H1 (cell line): ENCODE results near the gene HIPK2. TPM values are rescaled to one million over a fixed set of nuclear protein-coding genes. Genes with fewer than 3 reads are reported as not detected.

Experiments used
- CTCF ChIA-PET: fragments of 300-600 bp; sonication (Branson Sonifier 250); formaldehyde crosslinking; loops from one replicate; lab custom pipeline; 2021; ENCODE audit not compliant: partially characterized antibody; lab: Charles Lee
- POLR2A ChIA-PET: fragments of 300-600 bp; sonication (Branson Sonifier 250); formaldehyde crosslinking; loops from one replicate; lab custom pipeline; 2021; ENCODE audit warnings: inconsistent platforms; ENCODE audit not compliant: partially characterized antibody; lab: Charles Lee
- DNase-seq, 2 experiments: peaks; one replicate each; pipeline versions ENCODE4 v3.0.0 to v3.0.0-alpha.2; 2010 to 2022; ENCODE audit warnings: low spot score in 2 of 2, low read depth in 1 of 2, mixed read lengths in 1 of 2
- FAIRE-seq: peaks from 2 replicates; lab custom pipeline; 2011; peaks lifted over from hg19 to GRCh38; lab: Jason Lieb, UNC
- H2AFZ ChIP-seq: 2 replicates; pipeline ENCODE4 v1.8.1; 2012; ENCODE audit warnings: low read length, inconsistent platforms
- H2AK5ac ChIP-seq: 2 replicates; pipeline ENCODE4 v1.6.1; 2013; ENCODE audit warnings: low read depth, low read length
- H2BK120ac ChIP-seq: replicated peaks from 2 replicates; pipeline ENCODE3; 2013; ENCODE audit warnings: low read depth, low read length, inconsistent platforms
- H2BK12ac ChIP-seq: 2 replicates; pipeline ENCODE4 v1.6.1; 2013; ENCODE audit warnings: low read depth, low read length
- H2BK15ac ChIP-seq: 2 replicates; pipeline ENCODE4 v1.6.1; 2013; ENCODE audit warnings: low read length
- H2BK20ac ChIP-seq: 2 replicates; pipeline ENCODE4 v1.6.1; 2013; ENCODE audit warnings: low read length
- H2BK5ac ChIP-seq: 2 replicates; pipeline ENCODE4 v1.6.1; 2013; ENCODE audit warnings: low read depth, low read length
- H3K14ac ChIP-seq: 2 replicates; pipeline ENCODE4 v1.6.1; 2013; ENCODE audit warnings: inconsistent platforms; ENCODE audit not compliant: insufficient read length
- H3K18ac ChIP-seq: 2 replicates; pipeline ENCODE4 v1.6.1; 2013; ENCODE audit warnings: low read length; ENCODE audit errors: extremely low read depth
- H3K23ac ChIP-seq: 2 replicates; pipeline ENCODE4 v1.6.1; 2013; ENCODE audit warnings: inconsistent platforms; ENCODE audit not compliant: insufficient read length
- H3K23me2 ChIP-seq: 2 replicates; pipeline ENCODE4 v1.6.1; 2013; ENCODE audit warnings: low read depth, low read length
- H3K27ac ChIP-seq: 2 replicates; pipeline ENCODE4 v1.6.1; 2011; ENCODE audit warnings: low read depth, low read length, inconsistent platforms
- H3K27me3 ChIP-seq, 4 experiments: replicated peaks in 1 of 4; 1 replicate in 1 of 4; 2 replicates in 3 of 4; pipeline versions ENCODE4 v1.6.1 to v1.8.1; 2011 to 2013; ENCODE audit warnings: low read length in 3 of 4, mild to moderate bottlenecking in 3 of 4, inconsistent platforms in 2 of 4, mixed read lengths in 2 of 4, moderate library complexity in 1 of 4; ENCODE audit not compliant: control insufficient read depth in 3 of 4, insufficient read depth in 3 of 4; ENCODE audit errors: extremely low read depth in 1 of 4
- H3K36me3 ChIP-seq, 4 experiments: 2 replicates each; pipeline versions ENCODE4 v1.6.1 to v1.8.1; 2011 to 2013; ENCODE audit warnings: mild to moderate bottlenecking in 4 of 4, low read length in 3 of 4, moderate library complexity in 2 of 4, control low read depth in 1 of 4, inconsistent platforms in 1 of 4; ENCODE audit not compliant: insufficient read depth in 4 of 4, control insufficient read depth in 2 of 4
- H3K4ac ChIP-seq: replicated peaks from 2 replicates; pipeline ENCODE3; 2013; ENCODE audit warnings: low read length, low read depth, mixed read lengths, inconsistent platforms; ENCODE audit not compliant: insufficient read length
- H3K4me1 ChIP-seq, 4 experiments: replicated peaks in 1 of 4; 1 replicate in 1 of 4; 2 replicates in 3 of 4; pipeline versions ENCODE4 v1.6.1 to v1.8.1; 2011 to 2013; ENCODE audit warnings: low read length in 3 of 4, inconsistent platforms in 2 of 4, mixed read lengths in 1 of 4; ENCODE audit not compliant: insufficient read depth in 4 of 4, control insufficient read depth in 3 of 4
- H3K4me2 ChIP-seq, 2 experiments: 2 replicates each; pipeline versions ENCODE4 v1.6.1 to v1.8.1; 2011 to 2013; ENCODE audit warnings: low read depth in 2 of 2, low read length in 2 of 2, control low read depth in 1 of 2, inconsistent platforms in 1 of 2, mild to moderate bottlenecking in 1 of 2; ENCODE audit not compliant: insufficient read depth in 1 of 2
- H3K4me3 ChIP-seq, 4 experiments: fragments of 200-600, 300-600 bp in 1 of 4; sonication (generic), shearing (Covaris generic), sonication (Bioruptor Twin) in 1 of 4; 2 replicates each; pipeline versions ENCODE4 v1.5.1 to v1.8.1; 2011 to 2016; ENCODE audit warnings: low read length in 4 of 4, low read depth in 3 of 4, control low read depth in 2 of 4, inconsistent platforms in 2 of 4, mild to moderate bottlenecking in 2 of 4, mixed read lengths in 1 of 4, moderate library complexity in 1 of 4; ENCODE audit not compliant: insufficient read depth in 2 of 4; ENCODE audit errors: extremely low read depth in 1 of 4
- H3K56ac ChIP-seq: replicated peaks from 2 replicates; pipeline ENCODE3; 2013; ENCODE audit warnings: low read depth, mild to moderate bottlenecking, mixed read lengths, low read length, inconsistent platforms; ENCODE audit not compliant: insufficient read length
- H3K79me1 ChIP-seq: 2 replicates; pipeline ENCODE4 v1.6.1; 2013; ENCODE audit warnings: low read depth, low read length, control low read depth
- H3K79me2 ChIP-seq, 2 experiments: 2 replicates each; pipeline versions ENCODE4 v1.6.1 to v1.8.1; 2012 to 2013; ENCODE audit warnings: low read length in 2 of 2, mild to moderate bottlenecking in 2 of 2, inconsistent platforms in 1 of 2; ENCODE audit not compliant: insufficient read depth in 2 of 2, control insufficient read depth in 1 of 2
- H3K9ac ChIP-seq, 4 experiments: replicated peaks in 1 of 4; 1 replicate in 1 of 4; 2 replicates in 3 of 4; pipeline versions ENCODE4 v1.6.1 to v1.8.1; 2011 to 2013; ENCODE audit warnings: low read depth in 3 of 4, low read length in 3 of 4, control low read depth in 2 of 4, mild to moderate bottlenecking in 2 of 4, moderate library complexity in 2 of 4, inconsistent platforms in 1 of 4; ENCODE audit errors: extremely low read depth in 1 of 4
- H3K9me3 ChIP-seq, 2 experiments: 2 replicates each; pipeline versions ENCODE4 v1.6.1 to v1.8.1; 2012 to 2013; ENCODE audit warnings: mild to moderate bottlenecking in 2 of 2, moderate library complexity in 2 of 2, control low read depth in 1 of 2, inconsistent platforms in 1 of 2, low read depth in 1 of 2, low read length in 1 of 2, mixed read lengths in 1 of 2; ENCODE audit not compliant: insufficient read depth in 2 of 2
- H4K20me1 ChIP-seq, 2 experiments: replicated peaks in 1 of 2; 2 replicates each; pipeline versions ENCODE3 to v1.8.1; 2011 to 2013; ENCODE audit warnings: inconsistent platforms in 2 of 2, low read length in 2 of 2, mild to moderate bottlenecking in 1 of 2; ENCODE audit not compliant: insufficient read depth in 2 of 2, control insufficient read depth in 1 of 2
- H4K5ac ChIP-seq: 2 replicates; pipeline ENCODE4 v1.6.1; 2013; ENCODE audit warnings: low read length, low read depth, mixed read lengths, inconsistent platforms; ENCODE audit not compliant: insufficient read length
- H4K8ac ChIP-seq: 2 replicates; pipeline ENCODE4 v1.8.0; 2013; ENCODE audit warnings: mild to moderate bottlenecking, moderate library complexity, low read length, inconsistent platforms; ENCODE audit not compliant: insufficient read depth; ENCODE audit errors: extremely low read depth
- H4K91ac ChIP-seq: replicated peaks from 2 replicates; pipeline ENCODE3; 2013; ENCODE audit warnings: low read length, mixed read lengths, inconsistent platforms; ENCODE audit not compliant: insufficient read length
- CREB1 ChIP-seq: IDR thresholded peaks from 2 replicates; pipeline ENCODE4 v1.6.1; 2012; ENCODE audit warnings: inconsistent platforms
- GABPA ChIP-seq: IDR thresholded peaks from 2 replicates; pipeline ENCODE4 v1.6.1; 2011; ENCODE audit warnings: mild to moderate bottlenecking, low read length, moderate library complexity, borderline replicate concordance; ENCODE audit not compliant: insufficient read depth
- KDM5A ChIP-seq: fragments of 200-600 bp; IDR thresholded peaks from 2 replicates; pipeline ENCODE4 v1.7.1; 2012; ENCODE audit warnings: mild to moderate bottlenecking, low read length, inconsistent platforms, mixed read lengths
- POLR2AphosphoS5 ChIP-seq: IDR thresholded peaks from 2 replicates; pipeline ENCODE4 v1.6.1; 2011; ENCODE audit warnings: low read depth, low read length
- RAD21 ChIP-seq, 2 experiments: IDR thresholded peaks in 1 of 2; conservative IDR thresholded peaks in 1 of 2; 2 replicates each; pipeline ENCODE4 v1.6.1; 2011; ENCODE audit warnings: low read depth in 2 of 2, low read length in 2 of 2, improper control_type of control experiment in 1 of 2, inconsistent platforms in 1 of 2, mild to moderate bottlenecking in 1 of 2, moderate library complexity in 1 of 2
- TCF12 ChIP-seq: IDR thresholded peaks from 2 replicates; pipeline ENCODE4 v1.6.1; 2011; ENCODE audit warnings: low read depth, mild to moderate bottlenecking, low read length
- WGBS, 2 experiments: shearing (Covaris generic) in 1 of 2; methylation state at CpG; one replicate each; pipeline versions ENCODE4 v1.1.6 to v1.1.7; 2013 to 2015; ENCODE audit warnings: low lambda C conversion rate in 2 of 2, mixed read lengths in 2 of 2, inconsistent platforms in 1 of 2, low coverage in 1 of 2, missing lambda C conversion rate in 1 of 2; ENCODE audit not compliant: insufficient replicate concordance in 2 of 2, insufficient coverage in 1 of 2, insufficient read length in 1 of 2; ENCODE audit errors: extremely low coverage in 1 of 2, missing lambda C conversion rate in 1 of 2; 5-methylcytosine and 5-hydroxymethylcytosine counted together
- polyA plus RNA-seq, 7 experiments: library from polyadenylated mRNA; depleted of rRNA in 3 of 7; stranded (reverse) in 5 of 7; unstranded in 2 of 7; fragments of >200 nt in 5 of 7; fragments of 200-250 nt in 2 of 7; gene quantifications; 1 replicate in 5 of 7; 2 replicates in 1 of 7; 4 replicates in 1 of 7; pipeline versions ENCODE4 v1.2.1 to v1.2.3, GENCODE V29; 2011 to 2013; ENCODE audit warnings: missing spikeins in 2 of 7, mixed read lengths in 2 of 7
- total RNA-seq: library from RNA; stranded (reverse); fragmentation: NEBNext Ultra II Directional; extraction: Animal tissue kit (Norgen Biotek cat#: 25700); gene quantifications from 2 replicates; pipeline ENCODE4 v1.2.1, GENCODE V29; 2021
- TF ChIP-seq, protein P1 (sequence below), 3 experiments: IDR thresholded peaks; 1 replicate in 2 of 3; 2 replicates in 1 of 3; pipeline versions ENCODE4 v1.5.1 to v1.6.1; 2011; ENCODE audit warnings: low read length in 3 of 3, mild to moderate bottlenecking in 3 of 3, inconsistent platforms in 2 of 3, low read depth in 1 of 3, moderate library complexity in 1 of 3; ENCODE audit not compliant: insufficient read depth in 1 of 3; ENCODE audit errors: control extremely low read depth in 1 of 3
- TF ChIP-seq, protein P2 (sequence below): IDR thresholded peaks from 2 replicates; pipeline ENCODE4 v1.6.1; 2012; ENCODE audit warnings: low read length, inconsistent platforms

Gene HIPK2
- total and polyA plus RNA-seq, 2 of the 8 experiments (the other 6 are each of a cell fraction or from before 2014, with no cell fraction given): 8.3 to 24.3 TPM

DNA sequence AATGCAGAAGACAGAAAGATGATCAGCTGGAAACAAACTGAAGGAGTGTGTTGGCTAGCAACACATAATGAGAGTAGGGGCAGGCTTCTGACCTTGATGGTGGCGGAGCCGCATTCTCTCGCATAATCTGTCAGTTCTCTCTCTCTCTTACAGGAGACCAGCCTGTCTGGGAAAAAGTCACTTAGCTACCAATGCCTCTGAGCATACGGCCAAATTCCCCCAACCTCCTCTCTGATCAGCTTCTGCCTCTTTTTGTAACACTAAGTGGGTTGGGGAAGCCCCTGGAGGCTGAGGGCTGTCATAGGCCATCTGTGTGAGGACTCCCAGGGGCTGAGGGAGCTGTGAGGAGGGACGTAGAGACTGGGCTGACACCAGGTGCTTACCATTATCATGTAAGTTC is 104.6 kb downstream of the HIPK2 start:
- H3K23me2 ChIP-seq: no peaks in the 10 kb centered on the region
- no peak overlapping the region for H4K91ac ChIP-seq
- H3K27ac ChIP-seq: no peak overlapping the region
- no peak overlapping the region for H4K5ac ChIP-seq
- no peaks in the 10 kb centered on the region for H3K36me3 ChIP-seq
- H3K79me2 ChIP-seq: no peaks in the 10 kb centered on the region; a peak in 1 of 4 replicates
- no peak overlapping the region for H2BK120ac ChIP-seq
- H3K79me1 ChIP-seq: no peaks in the 10 kb centered on the region
- H2BK5ac ChIP-seq: no peak overlapping the region
- peak overlapping the region in 1 of 2 experiments; percentile 37; a peak in 1 of 4 replicates for H3K4me2 ChIP-seq
- H3K14ac ChIP-seq: no peak overlapping the region
- H2BK20ac ChIP-seq: no peak overlapping the region
- H3K4ac ChIP-seq: no peak overlapping the region
- peaks cover 0 to 2% of the 10 kb centered on the region in 2 experiments for H4K20me1 ChIP-seq
- H3K18ac ChIP-seq: no peak overlapping the region
- H3K9me3 ChIP-seq: no peaks in the 10 kb centered on the region
- ChIA-PET CTCF (interaction anchor here (0.6 to 4.6 kb wide), 13 partner anchors 11 to 333 kb away, joined by 3 to 31 read pairs (median 5); no protein-coding TSS in a partner anchor), POLR2A (interaction anchor here (0.9 to 1.1 kb wide), 2 partner anchors 15 to 178 kb away, joined by 3 to 4 read pairs; no protein-coding TSS in a partner anchor)
- peak in 1 of 2 experiments; percentile 34 for DNase-seq
- H4K8ac ChIP-seq: no peak overlapping the region
- H3K56ac ChIP-seq: no peak overlapping the region
- H3K4me1 ChIP-seq: peaks cover 0 to 7% (median 3%) of the 10 kb centered on the region in 4 experiments; a peak in 2 of 7 replicates
- WGBS, 2 experiments: 24% methylated on average over 5 of the region's 5 CpGs; no CpG with 5 or more reads in 1 of the 2 experiments
- no peak overlapping the region for H2BK12ac ChIP-seq
- H2AFZ ChIP-seq: no peak overlapping the region
- no peak overlapping the region for H3K23ac ChIP-seq
- no peak overlapping the region for H2BK15ac ChIP-seq
- no peak overlapping the region; a peak in 1 of 7 replicates for H3K9ac ChIP-seq
- no peak overlapping the region for H3K4me3 ChIP-seq
- no peak overlapping the region for H2AK5ac ChIP-seq
- no peak for FAIRE-seq
- no peaks in the 10 kb centered on the region for H3K27me3 ChIP-seq
- TF ChIP-seq KDM5A: no peak
- TF ChIP-seq, protein P1, sequence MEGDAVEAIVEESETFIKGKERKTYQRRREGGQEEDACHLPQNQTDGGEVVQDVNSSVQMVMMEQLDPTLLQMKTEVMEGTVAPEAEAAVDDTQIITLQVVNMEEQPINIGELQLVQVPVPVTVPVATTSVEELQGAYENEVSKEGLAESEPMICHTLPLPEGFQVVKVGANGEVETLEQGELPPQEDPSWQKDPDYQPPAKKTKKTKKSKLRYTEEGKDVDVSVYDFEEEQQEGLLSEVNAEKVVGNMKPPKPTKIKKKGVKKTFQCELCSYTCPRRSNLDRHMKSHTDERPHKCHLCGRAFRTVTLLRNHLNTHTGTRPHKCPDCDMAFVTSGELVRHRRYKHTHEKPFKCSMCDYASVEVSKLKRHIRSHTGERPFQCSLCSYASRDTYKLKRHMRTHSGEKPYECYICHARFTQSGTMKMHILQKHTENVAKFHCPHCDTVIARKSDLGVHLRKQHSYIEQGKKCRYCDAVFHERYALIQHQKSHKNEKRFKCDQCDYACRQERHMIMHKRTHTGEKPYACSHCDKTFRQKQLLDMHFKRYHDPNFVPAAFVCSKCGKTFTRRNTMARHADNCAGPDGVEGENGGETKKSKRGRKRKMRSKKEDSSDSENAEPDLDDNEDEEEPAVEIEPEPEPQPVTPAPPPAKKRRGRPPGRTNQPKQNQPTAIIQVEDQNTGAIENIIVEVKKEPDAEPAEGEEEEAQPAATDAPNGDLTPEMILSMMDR (IDR thresholded peaks at IDR 0.05; ENCODE audit: control extremely low read depth in 1 of 3, insufficient read depth in 1 of 3, low read depth in 1 of 3, low read length in 3 of 3): peak; percentile 7 to 27 (median 20); a peak in 3 of 4 replicates
- TF ChIP-seq, protein P2, sequence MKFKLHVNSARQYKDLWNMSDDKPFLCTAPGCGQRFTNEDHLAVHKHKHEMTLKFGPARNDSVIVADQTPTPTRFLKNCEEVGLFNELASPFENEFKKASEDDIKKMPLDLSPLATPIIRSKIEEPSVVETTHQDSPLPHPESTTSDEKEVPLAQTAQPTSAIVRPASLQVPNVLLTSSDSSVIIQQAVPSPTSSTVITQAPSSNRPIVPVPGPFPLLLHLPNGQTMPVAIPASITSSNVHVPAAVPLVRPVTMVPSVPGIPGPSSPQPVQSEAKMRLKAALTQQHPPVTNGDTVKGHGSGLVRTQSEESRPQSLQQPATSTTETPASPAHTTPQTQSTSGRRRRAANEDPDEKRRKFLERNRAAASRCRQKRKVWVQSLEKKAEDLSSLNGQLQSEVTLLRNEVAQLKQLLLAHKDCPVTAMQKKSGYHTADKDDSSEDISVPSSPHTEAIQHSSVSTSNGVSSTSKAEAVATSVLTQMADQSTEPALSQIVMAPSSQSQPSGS: no peak
- TF ChIP-seq TCF12: peak; percentile 94
- TF ChIP-seq CREB1: no peak
- TF ChIP-seq GABPA: no peak
- TF ChIP-seq RAD21 (IDR thresholded peaks at IDR 0.05 in 1 of 2, conservative IDR thresholded peaks at IDR 0.05 in 1 of 2; ENCODE audit: low read depth in 2 of 2, low read length in 2 of 2): peak in 1 of 2 experiments; percentile 36; a peak in 1 of 4 replicates
- no peak for TF ChIP-seq POLR2AphosphoS5
